Endodermal cell (in vitro differentiated cells): Measurements from ENCODE around the gene CDX2. TPM values are rescaled to one million over a fixed set of nuclear protein-coding genes. Genes with fewer than 3 reads are reported as not detected.

Experiments
- DNase-seq: peaks from one replicate; pipeline ENCODE4 v3.0.0-alpha.2; 2017
- H3K27ac ChIP-seq: 2 replicates; pipeline ENCODE4 v1.5.1; 2013; ENCODE audit warnings: mild to moderate bottlenecking, low read depth, low read length, moderate library complexity
- H3K27me3 ChIP-seq: 2 replicates; pipeline ENCODE4 v1.6.1; 2013; ENCODE audit warnings: mild to moderate bottlenecking, low read length, moderate library complexity; ENCODE audit not compliant: insufficient read depth, control insufficient read depth, poor library complexity, severe bottlenecking
- H3K36me3 ChIP-seq: 2 replicates; pipeline ENCODE4 v1.7.0; 2013; ENCODE audit warnings: mild to moderate bottlenecking, low read length, moderate library complexity; ENCODE audit not compliant: control insufficient read depth, insufficient read depth
- H3K4me1 ChIP-seq: one replicate; pipeline ENCODE4 v1.7.0; 2013; ENCODE audit warnings: low read length; ENCODE audit not compliant: control insufficient read depth, insufficient read depth
- H3K4me3 ChIP-seq: 2 replicates; pipeline ENCODE4 v1.5.1; 2013; ENCODE audit warnings: mild to moderate bottlenecking, low read length, moderate library complexity
- H3K9ac ChIP-seq: 2 replicates; pipeline ENCODE4 v1.6.1; 2013; ENCODE audit warnings: mild to moderate bottlenecking, low read length, moderate library complexity; ENCODE audit not compliant: poor library complexity, severe bottlenecking; ENCODE audit errors: extremely low read depth
- H3K9me3 ChIP-seq: 2 replicates; pipeline ENCODE4 v1.6.1; 2013; ENCODE audit warnings: mild to moderate bottlenecking, low read length, moderate library complexity; ENCODE audit not compliant: control insufficient read depth
- H3K27ac Mint-ChIP-seq: 2 replicates; pipeline ENCODE4 v1.8.0; 2020; ENCODE audit warnings: mixed read lengths
- H3K27me3 Mint-ChIP-seq: 2 replicates; pipeline ENCODE4 v1.8.0; 2021; ENCODE audit warnings: mild to moderate bottlenecking, mixed read lengths; ENCODE audit not compliant: insufficient read depth
- H3K36me3 Mint-ChIP-seq: 2 replicates; pipeline ENCODE4 v1.8.0; 2020; ENCODE audit warnings: low read depth, mixed read lengths
- H3K4me1 Mint-ChIP-seq: 2 replicates; pipeline ENCODE4 v1.8.0; 2020; ENCODE audit warnings: mixed read lengths
- H3K4me3 Mint-ChIP-seq: 2 replicates; pipeline ENCODE4 v1.8.0; 2020; ENCODE audit warnings: mild to moderate bottlenecking, moderate library complexity, mixed read lengths
- H3K9me3 Mint-ChIP-seq: 2 replicates; pipeline ENCODE4 v1.8.0; 2020; ENCODE audit warnings: mild to moderate bottlenecking, mixed read lengths
- CTCF ChIP-seq: fragments of 200-600 bp; sonication (generic); conservative IDR thresholded peaks from 2 replicates; pipeline ENCODE4 v1.5.0; 2021; ENCODE audit warnings: antibody characterized with exemption, mild to moderate bottlenecking
- WGBS, 2 experiments: methylation state at CpG; one replicate each; pipeline versions ENCODE4 v1.1.5 to v1.1.7; 2013; ENCODE audit warnings: missing lambda C conversion rate in 2 of 2, mixed read lengths in 1 of 2; ENCODE audit not compliant: insufficient coverage in 1 of 2, insufficient read length in 1 of 2; 5-methylcytosine and 5-hydroxymethylcytosine counted together
- total RNA-seq, 2 donors: library from RNA; stranded (reverse); fragmentation: NEBNext Ultra II Directional in 1 of 2; extraction: Animal tissue kit (Norgen Biotek cat#: 25700) in 1 of 2; gene quantifications; 2 replicates in 1 of 2; 3 replicates in 1 of 2; pipeline ENCODE4 v1.2.1, GENCODE V29; 2021

The CDX2 gene
- total RNA-seq, 2 donors from 2014 or later: not detected

GRCh38 chr13:28000567-28000966, 31.5 kb upstream of the CDX2 start:
- no peaks in the 10 kb centered on the region for H3K27me3 ChIP-seq
- no peaks in the 10 kb centered on the region for H3K9me3 Mint-ChIP-seq
- no peak overlapping the region for H3K27ac ChIP-seq
- H3K9ac ChIP-seq: no peak overlapping the region
- no peaks in the 10 kb centered on the region for H3K36me3 Mint-ChIP-seq
- peak; percentile 45 for TF ChIP-seq CTCF
- no peaks in the 10 kb centered on the region for H3K9me3 ChIP-seq
- H3K27ac Mint-ChIP-seq: no peak overlapping the region
- peak; percentile 86 for DNase-seq
- WGBS, 2 experiments: 47 to 70% methylated on average over 4 to 5 of the region's 5 CpGs
- H3K36me3 ChIP-seq: no peaks in the 10 kb centered on the region
- peaks cover 4% of the 10 kb centered on the region for H3K4me1 Mint-ChIP-seq
- no peak overlapping the region for H3K4me3 ChIP-seq
- no peaks in the 10 kb centered on the region for H3K4me1 ChIP-seq
- H3K27me3 Mint-ChIP-seq: peaks cover 2% of the 10 kb centered on the region
- no peak overlapping the region for H3K4me3 Mint-ChIP-seq

- Histone ChIP-seq H3K9me3 (no peaks in the 10 kb centered on the region), H3K27ac (no peak overlapping the region), H3K9ac (no peak overlapping the region), H3K36me3 (no peaks in the 10 kb centered on the region), H3K4me1 (no peaks in the 10 kb centered on the region), H3K27me3 (peaks cover 15% of the 10 kb centered on the region), H3K4me3 (no peak overlapping the region)
- H3K4me1 Mint-ChIP-seq: peaks cover 4% of the 10 kb centered on the region
- peaks cover 20% of the 10 kb centered on the region for H3K27me3 Mint-ChIP-seq
- TF ChIP-seq CTCF: peak; percentile 75
- peak; percentile 86 for DNase-seq
- WGBS, 2 experiments: 38 to 39% methylated on average over 5 to 7 of the region's 7 CpGs
- H3K9me3 Mint-ChIP-seq: no peaks in the 10 kb centered on the region
- H3K36me3 Mint-ChIP-seq: no peaks in the 10 kb centered on the region
- no peak overlapping the region for H3K27ac Mint-ChIP-seq
- no peak overlapping the region for H3K4me3 Mint-ChIP-seq
Observed at GRCh38 chr13:27997904-27998522, 28.9 kb upstream of the CDX2 start.

DNA sequence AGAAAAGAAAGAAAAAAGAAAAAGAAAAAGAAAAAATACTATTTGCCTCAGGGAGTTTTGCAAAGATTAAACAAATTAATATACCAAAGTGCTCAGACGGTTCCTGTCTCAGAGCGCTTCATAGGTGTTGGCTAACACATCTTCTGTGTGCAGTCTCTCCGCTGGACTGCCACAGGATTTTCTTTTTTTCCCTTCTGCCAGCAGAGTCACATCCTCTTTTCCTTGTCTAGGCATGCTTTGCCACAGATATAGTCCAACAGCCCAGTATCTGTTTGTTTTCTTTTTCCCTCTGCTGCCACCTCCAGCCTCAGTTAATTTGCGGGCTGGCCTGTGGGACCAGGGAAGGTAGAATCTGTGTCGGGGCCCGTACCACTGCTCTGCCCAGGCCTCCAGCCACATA, 22.8 kb upstream of the CDX2 start:
- Histone ChIP-seq H3K36me3 (no peaks in the 10 kb centered on the region), H3K27ac (no peak overlapping the region), H3K4me3 (no peak overlapping the region), H3K9ac (no peak overlapping the region), H3K9me3 (no peaks in the 10 kb centered on the region), H3K27me3 (peaks cover 59% of the 10 kb centered on the region), H3K4me1 (no peaks in the 10 kb centered on the region)
- no peak for TF ChIP-seq CTCF
- H3K27ac Mint-ChIP-seq: no peak overlapping the region
- H3K9me3 Mint-ChIP-seq: no peaks in the 10 kb centered on the region
- 87 to 92% methylated on average over 3 to 6 of the region's 6 CpGs for WGBS, 2 experiments
- DNase-seq: no peak
- peaks cover 63% of the 10 kb centered on the region for H3K27me3 Mint-ChIP-seq
- H3K4me1 Mint-ChIP-seq: no peaks in the 10 kb centered on the region
- no peaks in the 10 kb centered on the region for H3K36me3 Mint-ChIP-seq
- H3K4me3 Mint-ChIP-seq: no peak overlapping the region
